ENCODE results near the gene MAP3K9.

Gene MAP3K9

GRCh38 chr14:70677341-70677740 is 132.0 kb downstream of the MAP3K9 start:
- Histone ChIP-seq H3K4me1 (ENCODE audit: insufficient read depth, low read length) (no peaks in the 10 kb centered on the region), H3K36me3 (ENCODE audit: insufficient read depth, low read length) (no peaks in the 10 kb centered on the region), H3K9ac (ENCODE audit: low read length) (no peak overlapping the region), H3K4me3 (ENCODE audit: low read depth in 1 of 2, low read length in 2 of 2) (no peak overlapping the region), H3K27ac (ENCODE audit: low read depth, low read length) (no peak overlapping the region), H3K9me3 (ENCODE audit: low read length) (no peaks in the 10 kb centered on the region), H3K27me3 (ENCODE audit: control insufficient read depth in 1 of 2, insufficient read depth in 2 of 2, low read length in 2 of 2) (no peaks in the 10 kb centered on the region)

Measured in muscle layer of colon (tissue), 2 donors.